GM18867 (cell line): ENCODE data around the gene CD59.
"Not testable (repeated sequence)": the region's sequence is repeated elsewhere in the genome, so short reads cannot be mapped to it uniquely, and the experiment has no call there.

Experiments
- ATAC-seq: cut with Tn5 transposase; IDR thresholded peaks from one replicate; pipeline ENCODE4 v1.9.1; 2021; ENCODE audit warnings: mild to moderate bottlenecking, moderate library complexity; ENCODE audit not compliant: unreplicated experiment

CD59 gene

DNA sequence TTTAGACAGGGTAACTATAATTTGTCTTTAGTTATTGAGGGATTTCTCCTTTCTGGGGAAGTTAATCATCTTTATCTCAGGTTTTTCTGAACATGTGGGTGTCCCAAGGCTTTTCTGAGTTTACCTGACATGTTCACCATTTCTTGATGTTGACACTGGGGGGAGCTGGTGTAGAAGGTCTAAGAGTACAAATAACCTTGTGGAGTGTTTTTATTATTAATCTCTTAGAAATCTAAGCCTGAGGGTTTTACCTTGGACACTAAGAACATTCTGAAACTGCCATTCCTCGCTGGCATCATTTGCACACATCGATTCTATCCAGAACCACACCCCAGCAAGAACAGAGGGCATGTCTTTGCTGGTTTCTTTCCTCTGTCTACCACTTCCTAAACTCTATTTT, 20.0 kb downstream of the CD59 start:
- ATAC-seq, result no peak

DNA sequence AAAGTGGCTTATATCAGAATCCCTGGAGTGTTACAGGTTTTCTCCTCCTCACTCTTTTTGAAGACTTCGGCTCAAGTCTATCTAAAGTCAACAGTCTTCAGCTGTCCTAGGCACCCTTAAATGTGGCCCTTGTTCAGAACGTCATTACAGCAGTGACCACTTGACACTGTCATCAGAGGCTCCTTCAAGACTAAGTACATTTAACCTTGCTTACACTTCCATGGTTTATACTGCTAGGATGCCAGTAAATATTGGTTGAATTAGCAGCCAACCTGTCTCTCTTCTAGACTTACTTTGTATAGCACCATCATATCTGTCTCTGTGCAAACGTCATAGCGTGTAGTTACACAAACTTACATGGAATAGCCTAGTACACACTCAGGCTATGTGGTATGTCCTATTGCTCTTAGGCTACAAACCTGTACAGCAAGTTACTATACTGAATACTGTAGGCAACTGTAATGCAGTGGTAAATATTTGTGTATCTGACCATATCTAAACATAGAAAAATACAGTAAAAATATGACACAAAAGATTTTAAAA, 22.3 kb downstream of the CD59 start:
- no peak for ATAC-seq

DNA sequence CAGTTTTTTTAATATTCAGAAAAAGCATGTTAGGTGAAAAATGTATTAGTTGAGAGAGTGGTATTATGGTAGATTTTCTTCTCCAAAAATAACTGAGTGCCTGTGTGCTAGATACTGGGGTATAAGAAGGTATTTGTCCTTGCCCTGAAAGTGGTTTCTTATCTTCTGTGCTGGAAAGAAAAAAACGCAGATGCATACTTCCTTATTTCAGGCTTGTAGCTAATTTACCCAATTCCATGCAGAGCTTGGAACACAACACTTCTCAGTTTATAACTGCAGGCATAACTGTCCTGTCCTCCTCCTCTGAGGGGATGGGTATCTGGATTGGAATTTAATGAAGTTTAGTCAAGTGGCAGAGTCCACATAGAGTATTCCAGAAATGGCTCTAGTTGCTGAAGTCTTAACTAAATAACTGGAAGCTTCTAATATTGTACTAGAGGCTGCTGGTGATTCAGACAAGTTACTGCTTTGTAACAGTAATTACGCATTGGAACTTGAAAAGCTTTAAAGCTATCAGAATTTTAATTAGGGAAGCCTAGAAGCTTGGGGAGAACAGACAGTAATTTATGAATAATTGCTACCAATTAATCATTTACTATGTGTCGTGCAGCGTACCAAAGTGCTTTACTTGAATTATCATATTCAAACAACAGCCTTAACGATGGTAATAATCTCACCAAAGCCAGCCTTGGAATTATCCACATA, 22.9 kb downstream of the CD59 start:
- ATAC-seq, result no peak

DNA sequence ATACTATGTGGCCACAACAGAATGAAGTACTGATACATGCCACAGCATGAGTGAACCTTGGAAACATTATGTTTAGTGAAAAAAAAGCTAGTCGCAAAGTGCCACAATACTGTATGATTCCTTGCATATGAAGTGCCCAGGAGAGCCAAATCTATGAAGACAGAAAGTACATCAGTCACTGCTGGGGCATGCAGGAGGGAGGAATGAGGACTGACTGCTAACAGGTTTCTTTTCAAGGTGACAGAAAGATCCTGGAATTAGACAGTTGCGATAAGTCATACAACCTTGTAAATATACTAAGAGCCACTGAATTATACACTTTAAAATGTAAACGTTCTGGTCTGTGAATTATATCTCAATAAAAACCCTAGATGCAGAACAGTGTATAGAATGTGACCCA, 23.8 kb downstream of the CD59 start:
- ATAC-seq, result no peak

DNA sequence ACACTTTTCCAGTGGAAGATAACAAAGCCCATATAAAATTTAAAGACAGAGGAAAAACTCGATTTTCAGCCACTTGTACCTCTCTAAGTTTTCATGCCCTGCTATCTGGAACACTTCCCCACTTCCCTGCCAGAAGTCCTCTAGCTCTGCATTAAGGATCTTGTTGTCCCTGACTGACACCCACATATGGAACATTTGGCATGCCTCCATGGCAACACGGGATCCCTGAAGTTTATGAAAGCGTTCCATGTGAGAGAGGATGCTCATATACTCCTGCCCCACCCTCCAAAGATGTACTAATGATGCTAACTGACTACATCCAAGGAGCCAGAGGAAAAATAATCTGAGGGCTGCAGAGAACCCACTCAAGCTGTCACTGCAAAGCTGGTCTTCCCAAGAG, 26.8 kb downstream of the CD59 start:
- no peak for ATAC-seq

DNA sequence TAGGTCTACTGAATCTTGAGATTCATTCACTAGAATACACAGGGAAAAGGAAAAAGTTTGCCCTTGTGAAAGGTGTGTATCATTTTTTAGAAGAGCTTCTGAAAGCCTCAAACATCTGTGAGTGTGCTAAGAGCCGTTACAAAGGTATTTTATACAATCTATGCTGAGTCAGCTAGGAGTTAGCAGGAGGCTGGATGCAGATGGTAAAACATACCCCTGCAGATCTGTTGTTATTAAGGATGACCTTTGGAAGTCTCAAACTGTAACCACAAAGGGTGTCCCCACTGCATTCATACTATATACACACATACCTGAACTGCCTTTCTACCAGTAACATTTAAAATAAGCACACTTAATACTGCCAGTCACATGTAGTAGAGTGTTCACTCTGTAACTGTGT, 27.2 kb downstream of the CD59 start:
- no peak for ATAC-seq

DNA sequence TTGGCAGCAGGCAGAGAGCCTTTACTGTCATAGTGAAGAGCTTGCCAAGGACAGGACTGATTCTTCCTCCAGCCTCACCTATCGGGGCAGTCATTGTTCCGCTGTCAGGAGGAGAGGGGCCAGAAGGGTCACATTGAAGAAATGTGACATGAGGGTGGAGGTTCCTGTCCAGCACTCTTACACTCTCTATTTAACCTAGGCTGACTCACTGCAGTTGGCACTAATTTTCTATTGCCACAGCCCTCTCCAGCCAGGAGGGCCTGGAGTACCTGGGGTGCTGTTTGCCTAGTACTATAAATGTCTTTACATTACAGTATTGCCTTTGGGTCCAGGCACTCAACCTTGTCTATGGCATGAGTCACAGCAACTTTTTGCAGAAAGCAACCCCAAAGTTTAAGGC, 28.4 kb downstream of the CD59 start:
- not testable (repeated sequence) for ATAC-seq

DNA sequence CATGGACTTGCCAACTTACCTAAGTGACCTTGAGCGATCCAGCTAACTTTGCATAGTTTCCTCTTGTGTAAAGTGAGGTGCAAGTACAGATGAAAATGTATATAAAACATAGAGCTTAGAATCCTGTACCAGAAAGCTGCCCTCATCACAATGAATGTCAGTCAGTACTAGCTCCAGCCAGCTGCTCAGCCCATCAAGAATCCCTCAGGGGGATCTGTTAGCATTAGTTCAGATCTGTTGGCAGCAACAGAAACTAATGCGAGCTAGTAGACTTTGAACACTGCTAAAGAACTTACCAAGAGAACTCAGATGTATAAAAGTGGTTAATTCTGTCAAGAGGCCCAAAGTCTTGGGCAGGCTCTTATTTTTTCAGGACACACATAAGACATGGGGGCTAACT, 29.3 kb downstream of the CD59 start:
- ATAC-seq, result no peak

DNA sequence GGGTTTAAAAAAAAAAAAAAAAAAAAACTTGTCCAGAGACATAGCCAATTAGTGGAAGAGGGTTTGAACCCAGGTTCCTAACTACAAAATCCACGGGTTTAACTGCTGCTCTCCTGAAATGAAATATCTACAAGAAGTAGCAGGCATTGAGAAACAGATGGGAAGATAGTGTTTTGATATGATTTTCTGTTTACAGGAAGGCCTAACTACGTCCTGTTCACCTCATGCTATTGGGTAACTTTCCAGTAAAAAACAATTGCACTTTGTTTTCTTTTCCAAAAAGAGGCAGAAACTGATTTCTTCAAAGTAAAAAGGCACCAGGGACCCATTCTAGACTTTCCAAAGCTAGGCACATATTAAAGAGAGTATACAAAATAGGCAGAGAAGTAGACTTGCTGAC, 29.7 kb downstream of the CD59 start:
- no peak for ATAC-seq

DNA sequence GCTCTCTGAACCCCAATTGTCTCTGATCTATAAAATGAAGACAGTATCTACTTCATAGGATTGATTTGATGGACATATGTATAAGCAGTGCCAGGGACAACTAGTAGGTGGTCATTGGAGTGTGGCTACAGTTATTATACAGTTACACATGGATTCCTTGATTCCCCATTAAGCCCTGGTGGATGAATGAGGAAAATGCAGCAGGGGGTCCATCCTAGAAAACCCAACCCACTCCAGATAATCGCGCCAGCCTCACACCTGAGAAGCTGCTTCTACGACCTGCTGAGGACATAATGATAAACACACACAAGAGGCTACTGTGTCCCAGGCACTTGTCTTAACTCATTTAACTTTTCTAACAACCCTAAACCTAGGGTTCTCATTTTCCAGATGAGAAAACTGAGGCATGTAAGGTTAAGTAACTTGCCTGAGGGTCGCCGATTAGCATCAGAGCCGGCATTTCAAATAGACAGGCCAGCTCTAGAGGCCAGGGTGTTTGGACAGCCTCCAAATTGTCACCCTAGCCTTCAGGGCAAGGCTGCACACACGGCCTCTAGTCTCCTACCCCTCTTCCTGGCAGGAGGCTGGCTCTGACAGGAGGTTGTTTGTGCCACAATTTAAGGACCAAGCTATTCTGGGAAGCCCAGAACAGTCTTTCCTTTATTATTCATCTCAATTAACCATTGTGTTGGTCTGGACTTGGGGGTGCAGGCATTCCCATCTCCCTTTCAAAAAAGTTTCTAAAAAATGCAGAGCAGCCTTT, 31.8 kb downstream of the CD59 start:
- no peak for ATAC-seq

DNA sequence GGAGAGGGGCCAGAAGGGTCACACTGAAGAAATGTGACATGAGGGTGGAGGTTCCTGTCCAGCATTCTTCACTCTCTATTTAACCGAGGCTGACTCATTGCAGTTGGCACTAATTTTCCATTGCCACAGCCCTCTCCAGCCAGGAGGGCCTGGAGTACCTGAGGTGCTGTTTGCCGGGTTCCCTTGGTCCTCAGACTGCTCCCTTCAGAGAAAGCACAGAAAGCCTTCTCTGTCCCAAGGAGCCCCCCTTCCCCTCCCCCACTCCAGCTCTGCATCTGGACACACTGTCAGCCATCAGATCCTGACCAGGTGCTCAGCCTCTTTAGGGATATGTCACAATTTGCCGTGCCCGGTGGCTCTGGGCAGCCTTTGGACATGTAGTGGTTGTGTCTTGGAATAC, 32.4 kb downstream of the CD59 start:
- ATAC-seq, result no peak

DNA sequence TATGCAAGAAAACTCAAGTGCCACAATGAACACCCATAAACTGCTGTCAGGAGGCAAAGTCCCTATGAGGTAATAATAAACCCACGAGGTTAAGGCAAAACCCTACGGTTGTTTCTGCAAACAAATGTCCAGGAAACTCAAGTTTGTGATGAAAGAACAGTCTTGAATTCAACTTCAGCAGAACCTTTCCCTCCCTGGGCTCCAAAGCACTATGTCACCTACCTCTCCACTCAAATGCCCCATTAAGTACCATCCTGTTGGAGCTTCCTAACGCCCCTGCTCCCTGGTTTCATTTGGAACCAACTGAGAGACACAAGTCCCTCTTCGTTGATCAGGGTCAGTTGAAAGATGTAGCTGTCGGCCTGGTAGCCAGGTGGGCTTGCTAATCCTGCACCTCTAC, 33.0 kb downstream of the CD59 start:
- no peak for ATAC-seq

DNA sequence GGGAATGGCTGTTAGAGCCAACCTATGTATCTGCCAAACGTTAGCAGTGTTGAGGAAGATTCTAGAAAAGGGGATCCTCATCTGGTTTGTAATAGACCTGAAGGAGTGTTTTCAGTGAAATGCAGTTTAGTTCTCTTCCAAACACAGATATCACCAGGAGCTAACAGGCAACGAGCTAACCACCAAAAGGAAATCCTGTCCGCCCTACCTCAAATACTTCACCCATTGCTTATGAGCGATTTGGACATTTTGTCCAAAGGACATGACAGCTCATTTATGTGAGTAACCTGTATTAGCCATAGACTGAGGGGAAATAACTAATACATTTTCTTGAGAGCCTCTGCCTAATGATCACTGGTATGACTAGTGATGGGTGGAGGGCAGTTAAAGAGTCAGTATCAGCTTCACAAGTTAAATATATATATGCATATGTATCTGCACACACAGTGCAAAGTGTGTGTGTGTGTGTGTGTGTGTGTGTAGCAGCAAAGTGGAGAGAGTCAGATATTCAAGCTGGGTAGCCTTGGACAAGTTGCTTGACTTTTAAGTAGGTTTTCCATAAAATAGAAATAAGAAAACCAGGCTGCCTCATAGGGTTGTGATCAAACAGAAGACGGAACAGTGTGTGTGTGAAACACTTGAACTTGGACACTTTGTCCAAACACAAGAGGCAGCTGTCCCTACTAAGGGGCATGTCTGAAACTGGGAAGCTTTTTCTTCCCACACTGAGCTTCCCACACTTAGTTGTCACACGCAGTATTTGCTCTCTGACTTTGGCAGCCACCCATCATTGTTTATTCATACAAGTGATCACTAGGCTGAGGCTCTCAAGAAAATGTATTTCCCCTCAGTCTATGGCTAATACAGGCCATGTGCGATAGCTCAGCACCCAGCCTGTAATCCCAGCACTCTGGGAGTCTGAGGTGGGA, 34.7 kb downstream of the CD59 start:
- ATAC-seq, result no peak

DNA sequence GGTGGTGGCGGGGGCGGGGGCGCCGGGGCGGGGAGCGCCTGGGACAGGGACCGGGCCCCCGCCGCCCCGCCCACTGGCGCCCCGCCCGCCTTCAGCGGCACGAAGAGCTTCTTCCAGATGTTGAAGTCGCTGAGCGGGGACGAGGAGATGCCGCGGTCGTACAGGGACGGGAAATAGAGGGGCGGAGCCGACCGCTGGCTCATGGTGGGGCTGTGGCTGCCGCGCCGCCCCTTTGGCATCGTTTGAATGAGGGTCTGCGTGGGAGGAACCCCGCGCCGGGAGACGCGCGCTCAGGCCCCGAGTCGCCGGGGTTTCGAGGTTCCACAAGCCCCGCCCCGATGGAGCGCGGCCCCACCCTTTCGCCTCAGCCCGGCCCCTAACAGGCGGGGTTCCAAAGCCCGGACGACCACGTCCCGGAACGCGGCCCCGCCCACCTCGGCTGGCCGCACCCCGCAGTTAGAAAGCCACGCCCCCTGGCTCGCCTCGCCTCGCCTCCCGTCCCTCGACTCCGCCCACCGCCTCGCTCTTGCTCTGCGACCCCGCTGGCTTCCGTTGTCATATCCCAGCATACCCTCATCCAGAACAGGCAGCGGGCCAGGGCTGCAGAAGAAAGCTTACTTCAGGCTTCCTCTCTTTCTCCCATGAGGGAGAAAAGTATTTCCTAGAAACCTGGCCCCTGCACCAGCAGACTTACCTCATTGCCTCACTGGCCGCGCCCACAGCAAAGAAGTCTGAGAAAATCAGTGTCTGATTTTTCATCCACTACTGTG, 35.5 kb downstream of the CD59 start, which contains the start of gene C11orf91:
TSS of gene C11orf91 (minus strand) at position 325 of the 770 bp plus-strand sequence. CDS start at position 239, 86 bp downstream.
- ATAC-seq, result peak; percentile 95

DNA sequence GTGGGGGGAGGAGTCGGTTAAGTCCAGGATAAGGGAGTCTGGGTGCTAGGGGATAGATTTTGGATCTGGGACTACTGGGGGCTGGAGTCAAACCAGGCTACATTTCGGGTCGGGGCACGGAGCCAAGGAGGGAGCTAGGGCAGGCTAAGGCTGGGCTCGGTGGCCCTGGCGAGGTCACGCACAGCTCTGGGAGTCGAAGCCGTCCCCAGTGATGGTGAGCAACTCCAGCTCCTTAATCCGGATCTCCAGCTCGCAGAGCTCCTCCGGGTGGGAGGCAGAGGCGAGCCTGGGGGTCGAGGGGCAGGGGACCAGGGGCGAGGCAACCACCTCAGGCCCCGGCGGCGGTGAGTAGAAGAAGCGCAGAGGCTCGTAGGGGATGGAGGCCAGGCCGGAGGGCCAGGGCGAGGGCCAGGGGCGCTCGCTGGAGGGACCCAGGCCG, 36.1 kb downstream of the CD59 start:
- ATAC-seq, result no peak

DNA sequence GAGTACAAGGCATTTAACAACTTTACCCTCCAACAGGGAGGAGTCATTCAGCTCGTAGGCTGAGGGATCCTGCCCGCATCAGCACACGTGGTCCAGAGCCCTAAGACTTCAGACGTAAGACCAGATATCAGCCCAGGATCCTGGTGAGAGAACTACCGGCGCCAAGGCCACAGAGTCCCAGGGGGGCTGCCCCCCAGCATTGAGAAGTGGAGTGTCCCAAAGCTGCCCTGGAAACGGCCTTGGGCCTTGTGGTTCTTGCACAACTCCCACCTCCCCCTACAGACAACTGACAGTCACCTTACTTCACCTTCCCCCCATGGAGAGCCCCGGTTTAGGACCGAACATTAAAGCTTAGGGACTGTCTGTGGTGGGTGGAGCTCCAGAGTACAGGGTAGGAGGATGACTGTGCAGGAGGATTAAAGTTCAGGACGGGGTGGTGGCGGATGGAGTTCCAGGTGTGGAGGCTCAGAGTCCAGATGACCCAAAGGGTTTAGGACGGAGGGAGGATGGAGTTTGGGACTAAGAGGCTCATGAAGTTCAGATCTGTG, 36.6 kb downstream of the CD59 start:
- no peak for ATAC-seq

DNA sequence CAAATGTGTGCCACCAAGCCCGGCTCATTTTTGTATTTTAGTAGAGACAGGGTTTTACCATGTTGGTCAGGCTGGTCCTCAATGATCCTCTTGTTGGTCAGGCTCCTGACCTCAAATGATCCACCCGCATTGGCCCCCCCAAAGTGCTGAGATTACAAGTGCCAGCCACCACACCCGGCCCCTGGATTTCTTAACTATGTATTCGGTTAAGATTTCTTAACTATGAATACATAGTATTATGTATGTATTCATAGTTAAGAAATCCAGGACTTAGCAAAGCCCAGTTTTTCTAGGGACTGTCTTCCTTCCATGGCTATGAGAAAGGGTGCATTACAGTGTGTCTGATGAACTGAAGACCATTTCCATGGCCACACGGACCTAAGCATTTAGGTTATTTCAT, 37.3 kb downstream of the CD59 start:
- ATAC-seq, result no peak

DNA sequence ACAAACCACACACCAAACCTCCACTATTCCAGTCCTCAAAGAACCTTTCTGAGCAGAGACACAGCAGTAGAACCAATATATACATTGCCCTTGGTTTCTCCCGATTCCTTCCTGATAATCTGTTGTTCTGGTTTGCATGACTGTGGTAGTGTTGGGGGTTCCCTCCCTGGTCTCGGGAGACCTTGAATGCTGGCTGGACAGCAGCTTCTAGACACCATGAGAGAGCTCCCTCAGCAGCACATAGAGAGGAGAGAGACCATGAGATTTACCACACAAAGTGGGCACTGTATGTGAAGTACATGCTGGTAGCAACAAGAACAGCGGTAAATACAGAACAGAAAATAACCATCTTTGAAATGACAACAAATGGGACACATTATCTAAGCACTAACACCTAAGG, 38.2 kb downstream of the CD59 start:
- no peak for ATAC-seq

DNA sequence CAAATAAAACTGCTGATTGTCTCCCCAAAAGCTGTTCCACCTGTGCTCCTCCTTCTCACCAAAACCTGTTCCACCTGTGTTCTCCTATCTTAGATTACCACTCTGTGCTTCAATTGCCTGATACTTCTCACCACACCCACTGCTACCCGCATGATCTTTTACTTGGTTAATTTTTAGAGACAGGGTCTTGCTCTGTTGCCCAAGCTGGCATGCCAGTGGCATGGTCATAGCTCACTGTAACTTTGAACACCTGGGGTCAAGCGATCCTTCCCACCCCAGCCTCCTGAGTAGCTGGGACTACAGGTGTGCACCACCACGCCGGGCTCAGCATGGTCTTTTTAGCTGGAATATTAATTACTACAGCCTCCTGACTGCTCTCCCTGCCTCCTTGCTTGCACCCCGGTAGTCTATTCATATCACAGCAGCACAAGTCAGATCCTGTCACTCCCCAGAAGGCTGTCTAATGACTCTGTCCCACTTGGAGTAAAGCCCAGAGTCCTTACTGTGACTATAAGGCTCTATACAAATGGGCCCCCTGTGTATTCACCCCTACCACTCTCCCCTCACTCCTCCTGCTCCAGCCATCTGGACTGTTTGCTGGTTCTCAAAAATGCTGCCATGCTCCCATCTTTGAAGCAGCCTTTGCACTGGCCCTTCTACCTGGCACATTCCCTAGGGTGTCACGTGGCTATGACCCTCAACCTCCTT, 39.1 kb downstream of the CD59 start:
- ATAC-seq, result no peak
